RWPE1 (cell line): Measurements from ENCODE around the gene VEGFA.

Source experiments
- CTCF ChIA-PET: fragments of 350-600 bp; sonication (Branson Sonifier 250); formaldehyde crosslinking; extraction: SDS; loops from one replicate; lab custom pipeline; 2021; lab: Yijun Ruan, JAX
- POLR2A ChIA-PET: fragments of 400-600 bp; formaldehyde crosslinking; extraction: SDS; loops from one replicate; lab custom pipeline; 2020; ENCODE audit warnings: antibody characterized with exemption; ENCODE audit not compliant: low non-redundant PET; lab: Yijun Ruan, JAX
- DNase-seq: peaks from one replicate; pipeline ENCODE4 v3.0.0; 2012; ENCODE audit warnings: low spot score
- H3K27ac ChIP-seq: fragments of 450-650 bp; 2 replicates; pipeline ENCODE4 v1.5.1; 2017
- TF ChIP-seq, protein P1 (sequence below): fragments of 450-650 bp; conservative IDR thresholded peaks from 2 replicates; pipeline ENCODE4 v1.5.1; 2017; ENCODE audit warnings: low read depth, mild to moderate bottlenecking

Gene VEGFA

DNA sequence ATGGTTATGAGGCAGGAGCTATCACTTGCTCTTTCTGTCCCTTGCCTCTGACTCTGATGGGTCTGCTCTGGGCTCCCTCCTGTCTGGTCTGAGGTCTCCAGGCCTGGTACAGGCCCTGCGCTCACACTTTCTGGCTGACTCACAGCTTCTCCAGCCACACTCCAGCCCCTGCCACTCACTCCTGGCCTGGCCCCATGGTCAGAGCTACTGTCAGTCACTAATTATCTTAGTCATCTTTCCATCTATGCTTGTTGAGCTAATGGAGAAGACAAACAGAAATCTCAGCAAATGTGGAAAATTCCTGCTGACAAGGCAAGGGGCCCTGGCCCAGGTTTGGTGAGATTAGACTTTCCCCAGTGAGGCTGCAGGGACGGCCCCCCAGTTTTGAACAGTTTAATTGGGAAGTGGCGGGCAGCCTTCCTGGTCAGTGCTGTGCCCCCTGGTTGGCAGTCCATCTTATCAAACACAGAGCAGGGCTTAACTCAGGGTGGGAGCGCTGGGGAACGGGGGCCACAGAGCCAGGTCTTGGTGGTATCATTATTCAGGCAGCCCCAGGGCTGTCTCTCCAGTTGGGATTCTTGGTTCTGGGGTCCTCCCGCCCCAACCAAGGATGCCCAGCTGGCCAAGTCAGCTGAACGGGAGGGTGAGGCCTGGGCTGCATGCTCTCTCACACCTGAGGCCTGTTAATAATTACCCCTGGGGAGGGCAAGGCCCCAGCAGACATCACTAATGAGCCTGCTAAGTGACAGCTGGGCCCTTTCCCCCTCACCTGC is 63.4 kb downstream of the VEGFA start:
- ChIA-PET CTCF (interaction anchor here (0.6 kb wide), 1 partner anchor 157 kb away, joined by 3 read pairs; no protein-coding TSS in a partner anchor), POLR2A (no interaction called here)
- DNase-seq, result no peak

DNA sequence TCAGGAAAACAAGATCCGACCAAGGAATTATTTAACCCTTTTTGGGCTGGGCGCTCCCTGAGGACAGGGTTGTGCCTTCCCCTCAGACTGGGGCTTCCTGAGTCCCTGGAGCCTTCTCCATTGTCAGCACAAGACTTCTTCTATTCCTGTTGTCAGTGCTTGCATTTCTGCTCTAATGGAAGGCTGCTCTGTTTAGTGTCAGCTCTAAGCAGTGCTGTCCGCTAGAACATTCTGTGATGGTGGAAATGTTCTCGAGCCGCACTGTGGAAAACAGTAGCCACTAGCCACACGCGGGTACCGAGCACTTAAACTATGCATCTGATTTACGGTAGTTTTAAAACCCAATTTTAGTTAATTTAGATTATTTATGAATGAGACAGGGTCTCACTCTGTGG is 64.0 kb downstream of the VEGFA start:
- ChIA-PET POLR2A (no interaction called here), CTCF (interaction anchor here (0.6 kb wide), 1 partner anchor 156 kb away, joined by 3 read pairs; no protein-coding TSS in a partner anchor)
- no peak for DNase-seq
- TF ChIP-seq, protein P1, sequence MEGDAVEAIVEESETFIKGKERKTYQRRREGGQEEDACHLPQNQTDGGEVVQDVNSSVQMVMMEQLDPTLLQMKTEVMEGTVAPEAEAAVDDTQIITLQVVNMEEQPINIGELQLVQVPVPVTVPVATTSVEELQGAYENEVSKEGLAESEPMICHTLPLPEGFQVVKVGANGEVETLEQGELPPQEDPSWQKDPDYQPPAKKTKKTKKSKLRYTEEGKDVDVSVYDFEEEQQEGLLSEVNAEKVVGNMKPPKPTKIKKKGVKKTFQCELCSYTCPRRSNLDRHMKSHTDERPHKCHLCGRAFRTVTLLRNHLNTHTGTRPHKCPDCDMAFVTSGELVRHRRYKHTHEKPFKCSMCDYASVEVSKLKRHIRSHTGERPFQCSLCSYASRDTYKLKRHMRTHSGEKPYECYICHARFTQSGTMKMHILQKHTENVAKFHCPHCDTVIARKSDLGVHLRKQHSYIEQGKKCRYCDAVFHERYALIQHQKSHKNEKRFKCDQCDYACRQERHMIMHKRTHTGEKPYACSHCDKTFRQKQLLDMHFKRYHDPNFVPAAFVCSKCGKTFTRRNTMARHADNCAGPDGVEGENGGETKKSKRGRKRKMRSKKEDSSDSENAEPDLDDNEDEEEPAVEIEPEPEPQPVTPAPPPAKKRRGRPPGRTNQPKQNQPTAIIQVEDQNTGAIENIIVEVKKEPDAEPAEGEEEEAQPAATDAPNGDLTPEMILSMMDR, result no peak
- H3K27ac ChIP-seq, result no peak overlapping the region

More for the DNA sequence above, 63.4 kb downstream of the VEGFA start:
- H3K27ac ChIP-seq, result no peak overlapping the region
- TF ChIP-seq, protein P1, result no peak

DNA sequence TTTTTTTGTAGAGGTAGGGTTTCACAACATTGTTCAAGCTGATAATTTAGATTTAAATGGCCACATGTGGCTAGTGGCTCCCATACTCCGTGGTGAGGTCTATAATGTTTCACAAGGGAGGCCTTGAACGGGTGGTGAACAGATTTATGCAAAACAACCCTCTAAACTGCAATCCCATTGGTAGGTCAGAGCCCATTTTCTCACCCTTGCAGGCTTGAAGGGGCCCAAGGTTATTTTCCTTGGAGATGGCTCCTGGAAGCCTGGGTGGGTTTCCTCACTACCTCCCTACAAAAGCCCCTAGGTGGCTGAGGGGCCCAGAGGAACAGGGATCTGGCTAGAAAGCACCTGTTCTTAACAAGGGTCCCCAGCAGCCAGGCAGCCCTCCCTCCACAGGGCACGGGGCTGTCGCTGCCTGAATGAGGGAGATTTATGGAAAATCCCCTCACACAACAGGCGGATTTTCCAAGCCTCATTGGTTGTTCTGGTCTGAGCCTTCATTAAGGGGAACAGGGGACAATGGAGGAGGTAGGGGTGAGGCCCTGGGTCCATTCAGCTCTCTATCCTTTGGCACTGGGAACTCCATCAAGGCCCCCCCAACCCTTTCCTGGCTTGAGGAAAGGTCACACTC is 64.6 kb downstream of the VEGFA start:
- ChIA-PET CTCF (interaction anchor here (0.6 kb wide), 1 partner anchor 10 kb away, joined by 6 read pairs; no protein-coding TSS in a partner anchor), POLR2A (no interaction called here)
- TF ChIP-seq, protein P1, result no peak
- no peak overlapping the region for H3K27ac ChIP-seq
- DNase-seq, result no peak

DNA sequence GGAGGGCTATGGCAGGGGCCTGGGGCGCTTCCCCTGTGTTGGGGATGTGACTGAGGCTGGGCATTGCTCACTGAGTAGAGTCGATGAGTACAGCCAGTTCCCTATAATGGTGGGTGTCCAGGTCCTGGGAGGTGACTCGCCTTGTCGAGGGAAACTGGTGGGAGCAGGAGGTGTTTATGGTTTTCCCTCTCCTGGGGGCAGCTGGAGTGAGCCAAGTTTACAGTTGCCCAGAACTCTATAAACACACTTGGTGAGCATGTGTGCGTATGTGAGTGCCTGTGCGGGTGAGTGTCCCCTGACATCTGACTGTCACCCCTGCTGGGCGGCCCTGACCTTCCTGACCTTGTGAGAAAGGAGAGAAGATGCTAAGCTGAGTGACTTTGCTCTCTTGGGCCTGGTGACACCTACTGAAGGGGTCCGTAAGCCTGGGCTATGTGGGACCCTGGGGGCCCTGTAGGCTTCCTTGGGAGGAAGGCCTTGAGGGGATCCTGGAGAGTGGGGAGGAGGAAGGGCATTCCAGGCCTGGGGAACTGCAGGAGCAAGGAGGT is 65.9 kb downstream of the VEGFA start:
- TF ChIP-seq, protein P1, result no peak
- no peak for DNase-seq
- no peak overlapping the region for H3K27ac ChIP-seq
- POLR2A ChIA-PET, result no interaction called here
- CTCF ChIA-PET, result no interaction called here
